GM12873 (cell line): ENCODE data around the gene TRAPPC1.

Experiments
- CTCF ChIP-seq: IDR thresholded peaks from 2 replicates; pipeline ENCODE4 v1.5.1; 2012; ENCODE audit warnings: low read depth, mild to moderate bottlenecking, moderate library complexity, low read length, control low read depth; ENCODE audit not compliant: insufficient read depth; ENCODE audit errors: missing control alignments

TRAPPC1 gene

GRCh38 chr17:7911116-7911515 lies 20.6 kb downstream of the TRAPPC1 start:
- no peak for TF ChIP-seq CTCF

GRCh38 chr17:7910711-7911110 lies 21.0 kb downstream of the TRAPPC1 start:
- no peak for TF ChIP-seq CTCF

GRCh38 chr17:7910281-7910680 lies 21.5 kb downstream of the TRAPPC1 start:
- TF ChIP-seq CTCF = no peak

GRCh38 chr17:7909089-7909488 lies 22.7 kb downstream of the TRAPPC1 start:
- no peak for TF ChIP-seq CTCF

GRCh38 chr17:7903154-7904103 lies 28.3 kb downstream of the TRAPPC1 start:
- TF ChIP-seq CTCF = no peak

GRCh38 chr17:7897773-7898172 lies 34.0 kb downstream of the TRAPPC1 start:
- peak; percentile 25 for TF ChIP-seq CTCF

GRCh38 chr17:7897090-7897489 lies 34.7 kb downstream of the TRAPPC1 start:
- TF ChIP-seq CTCF = no peak
